T-helper 22 cell (primary cell): Measurements from ENCODE around the gene SPRED3.
"Not testable (repeated sequence)": the region's sequence is repeated elsewhere in the genome, so short reads cannot be mapped to it uniquely, and the experiment has no call there.

Source experiments
- DNase-seq: peaks from one replicate; pipeline ENCODE4 v3.0.0-alpha.2; 2020; ENCODE audit warnings: low read depth

The SPRED3 gene, protein sequence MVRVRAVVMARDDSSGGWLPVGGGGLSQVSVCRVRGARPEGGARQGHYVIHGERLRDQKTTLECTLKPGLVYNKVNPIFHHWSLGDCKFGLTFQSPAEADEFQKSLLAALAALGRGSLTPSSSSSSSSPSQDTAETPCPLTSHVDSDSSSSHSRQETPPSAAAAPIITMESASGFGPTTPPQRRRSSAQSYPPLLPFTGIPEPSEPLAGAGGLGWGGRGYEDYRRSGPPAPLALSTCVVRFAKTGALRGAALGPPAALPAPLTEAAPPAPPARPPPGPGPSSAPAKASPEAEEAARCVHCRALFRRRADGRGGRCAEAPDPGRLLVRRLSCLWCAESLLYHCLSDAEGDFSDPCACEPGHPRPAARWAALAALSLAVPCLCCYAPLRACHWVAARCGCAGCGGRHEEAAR

GRCh38 chr19:38388349-38389100 lies at the start of gene SPRED3:
Gene SPRED3 (plus strand): TSS chr19:38388697. CDS start chr19:38390303, 1,606 bp downstream.
- no peak for DNase-seq

DNA sequence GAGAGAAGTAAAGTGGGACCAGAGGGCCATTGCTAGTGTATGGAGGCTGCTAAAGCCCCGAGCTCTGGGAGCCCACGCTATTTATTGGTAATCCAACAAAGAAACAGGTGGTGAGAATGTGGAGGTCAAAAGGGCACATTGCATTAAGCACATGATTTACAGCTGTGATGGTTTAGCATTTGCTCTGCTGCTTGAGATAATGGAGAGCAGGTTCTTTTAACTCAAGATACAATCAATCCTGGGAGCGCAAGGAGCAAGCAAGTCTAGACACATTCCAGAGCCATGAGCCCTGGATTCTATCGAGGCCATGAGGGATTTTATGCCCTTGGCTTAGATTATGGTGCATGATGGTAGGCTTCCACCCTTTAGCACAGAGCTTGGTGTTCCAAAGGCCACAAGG lies 49.5 kb upstream of the SPRED3 start:
- not testable (repeated sequence) for DNase-seq

DNA sequence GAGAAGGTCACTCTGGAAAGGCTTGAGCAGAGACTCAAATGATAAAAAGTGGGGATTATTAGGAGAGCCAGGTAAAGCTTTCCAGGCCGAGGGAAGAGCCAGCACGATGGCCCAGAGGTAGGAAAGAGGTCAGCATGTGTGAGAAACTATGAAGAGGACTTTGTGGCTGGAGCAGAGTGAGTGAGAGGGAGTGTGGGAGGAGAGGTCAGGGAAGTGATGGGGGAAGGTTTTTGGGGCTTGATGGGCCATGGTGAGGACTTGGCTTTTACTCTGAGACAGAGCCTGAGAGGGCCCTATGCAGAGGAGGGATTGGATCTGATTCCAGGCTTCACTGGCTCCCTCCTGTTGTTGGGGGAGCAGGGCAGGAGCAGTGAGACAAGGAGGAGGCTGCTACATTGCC lies 47.6 kb upstream of the SPRED3 start:
- no peak for DNase-seq

GRCh38 chr19:38346837-38347236 lies 41.7 kb upstream of the SPRED3 start:
- DNase-seq, result no peak

- DNase-seq, result no peak
These were observed 37.6 kb upstream of the SPRED3 start for GRCh38 chr19:38350883-38351282.

DNA sequence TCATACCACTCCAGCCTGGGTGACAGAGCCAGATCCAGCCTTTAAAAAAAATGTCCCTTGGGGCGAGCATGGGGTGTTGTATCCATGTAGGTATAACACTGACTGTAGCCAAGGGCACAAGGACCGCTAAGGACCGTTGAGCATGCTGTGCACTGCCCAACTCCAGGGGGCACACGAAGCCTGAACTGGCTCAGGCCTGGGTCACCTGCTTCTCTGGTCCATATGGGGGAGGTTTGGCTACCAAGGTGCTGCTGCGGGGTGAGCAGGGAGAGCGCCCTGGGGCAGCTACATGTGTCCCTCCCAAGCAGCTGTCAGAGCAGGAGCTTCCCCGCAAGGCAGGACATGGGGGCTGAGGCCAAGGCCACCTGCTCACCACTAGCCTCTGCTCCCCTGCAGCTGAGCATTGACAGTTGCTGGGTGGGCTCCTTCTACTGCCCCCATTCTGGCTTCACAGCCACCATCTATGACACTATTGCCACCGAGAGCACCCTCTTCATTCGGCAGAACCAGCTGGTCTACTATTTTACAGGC lies 36.6 kb upstream of the SPRED3 start:
- no peak for DNase-seq

GRCh38 chr19:38352611-38353010 lies 35.9 kb upstream of the SPRED3 start:
- DNase-seq, result no peak

DNA sequence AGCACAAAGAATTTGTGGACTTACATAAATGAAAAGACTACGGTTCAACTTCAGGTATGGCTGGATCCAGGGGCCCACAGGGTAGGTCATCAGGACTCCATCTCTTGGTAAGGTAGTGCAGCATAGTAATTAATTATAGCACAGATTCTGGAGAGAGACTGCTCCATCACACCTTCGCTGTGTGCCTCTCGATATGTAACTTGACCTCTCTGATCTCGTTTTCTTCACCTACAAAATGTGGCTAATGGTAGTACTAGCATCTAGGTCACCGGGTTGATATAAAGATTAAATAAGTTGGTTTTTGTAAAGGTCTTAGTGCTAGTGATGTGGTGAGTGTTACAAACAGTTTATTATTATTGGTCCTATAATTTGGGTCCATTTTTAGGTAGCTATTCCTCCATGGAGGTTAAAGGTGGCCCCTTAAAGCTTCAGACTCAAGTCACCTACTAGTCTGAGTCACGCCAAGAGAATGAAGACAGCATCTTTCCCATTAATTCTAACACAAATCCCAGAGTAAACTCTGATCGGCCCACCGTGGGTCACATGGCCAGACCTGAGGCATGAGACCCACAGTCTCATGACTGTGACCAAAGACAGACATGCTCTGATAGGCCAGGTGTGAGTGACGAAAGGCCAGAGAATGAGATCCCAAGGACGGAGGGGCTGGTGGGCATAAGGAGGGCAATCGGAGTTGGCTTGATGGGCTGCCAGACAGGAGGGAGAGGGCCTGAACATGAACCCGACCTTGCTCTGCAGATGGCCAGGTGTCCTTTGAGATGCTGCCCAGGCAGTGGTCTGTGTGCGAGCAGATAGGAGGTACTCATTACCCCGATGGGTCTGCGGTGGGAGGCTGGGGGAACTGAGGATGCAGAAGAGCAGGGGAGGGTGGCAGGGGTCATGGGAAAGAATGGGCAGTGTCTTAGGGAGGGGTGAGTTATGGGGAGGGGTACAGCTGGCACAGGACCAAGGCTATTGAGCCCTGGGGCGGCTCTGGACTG lies 32.5 kb upstream of the SPRED3 start:
- DNase-seq, result no peak

DNA sequence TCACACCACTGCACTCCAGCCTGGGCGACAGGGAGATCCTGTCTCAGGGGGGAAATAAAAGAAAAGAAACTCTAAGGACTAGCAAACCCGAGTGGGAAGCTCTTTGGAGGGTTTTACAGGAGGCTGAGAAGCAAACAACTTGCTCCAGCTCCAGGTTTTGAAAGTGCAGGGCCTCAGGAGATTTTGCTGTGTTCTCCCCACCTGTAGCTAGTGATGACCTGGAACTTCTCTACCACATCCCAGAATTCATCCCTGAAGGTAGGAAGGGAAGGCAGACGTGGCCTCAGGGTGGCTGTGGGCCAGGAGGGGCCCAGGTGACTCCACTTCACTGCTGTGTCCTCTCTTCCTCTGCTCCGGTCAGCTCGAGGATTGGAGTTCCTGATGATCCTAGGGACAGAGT lies 30.4 kb upstream of the SPRED3 start:
- DNase-seq, result no peak

DNA sequence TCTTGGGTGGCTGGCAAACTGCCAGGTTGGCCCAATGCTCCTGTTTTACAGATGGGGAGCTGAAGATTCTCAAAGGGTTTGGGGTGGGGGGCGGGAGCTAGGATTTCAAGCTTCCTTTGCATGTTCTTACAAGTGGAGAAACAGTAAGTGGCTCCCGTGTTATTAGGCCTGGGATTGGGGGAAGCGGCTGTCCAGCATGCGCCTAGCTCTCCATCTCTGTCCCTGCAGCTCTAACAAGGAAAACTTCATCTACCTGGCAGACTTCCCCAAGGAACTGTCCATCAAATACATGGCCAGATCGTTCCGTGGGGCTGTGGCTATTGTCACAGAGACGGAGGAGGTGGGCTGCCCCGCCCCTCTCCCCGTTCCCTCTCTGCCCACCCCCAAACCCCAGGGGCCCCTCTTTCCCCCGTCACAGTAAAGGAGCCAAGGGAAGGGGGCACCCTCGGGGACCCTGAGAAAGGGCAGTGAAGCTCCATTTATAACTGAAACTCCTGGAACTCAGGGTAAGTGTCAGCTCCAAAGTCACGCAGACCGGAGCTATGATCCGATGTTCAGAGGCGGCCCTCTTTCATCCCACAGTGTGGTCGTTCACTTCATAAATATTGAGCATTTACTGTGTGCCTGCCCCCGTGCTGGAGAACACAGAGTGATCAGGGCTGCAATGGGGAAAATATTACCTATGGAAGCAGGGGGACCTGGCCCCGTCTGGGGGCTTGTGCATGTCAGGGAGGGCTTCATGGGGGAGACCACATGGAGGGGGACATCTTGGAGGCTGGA lies 29.1 kb upstream of the SPRED3 start:
- no peak for DNase-seq

DNA sequence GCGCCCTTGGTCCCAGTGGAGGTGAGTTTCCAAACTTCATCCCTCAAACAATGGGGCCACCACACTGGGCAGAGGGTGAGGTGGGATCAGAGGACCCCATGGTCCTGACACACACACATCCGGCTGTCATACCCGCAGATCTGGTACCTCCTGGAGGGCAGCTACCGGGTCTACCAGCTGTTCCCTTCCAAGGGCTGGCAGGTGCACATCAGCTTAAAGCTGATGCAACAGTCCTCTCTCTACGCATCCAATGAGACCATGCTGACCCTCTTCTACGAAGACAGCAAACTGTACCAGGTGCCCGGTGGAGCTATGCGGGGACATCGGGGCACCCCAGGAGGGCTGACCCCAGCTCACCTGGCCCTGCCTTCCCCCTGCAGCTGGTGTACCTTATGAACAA lies 28.1 kb upstream of the SPRED3 start:
- no peak for DNase-seq

- no peak for DNase-seq
These were observed 27.5 kb upstream of the SPRED3 start for GRCh38 chr19:38360839-38361631.

DNA sequence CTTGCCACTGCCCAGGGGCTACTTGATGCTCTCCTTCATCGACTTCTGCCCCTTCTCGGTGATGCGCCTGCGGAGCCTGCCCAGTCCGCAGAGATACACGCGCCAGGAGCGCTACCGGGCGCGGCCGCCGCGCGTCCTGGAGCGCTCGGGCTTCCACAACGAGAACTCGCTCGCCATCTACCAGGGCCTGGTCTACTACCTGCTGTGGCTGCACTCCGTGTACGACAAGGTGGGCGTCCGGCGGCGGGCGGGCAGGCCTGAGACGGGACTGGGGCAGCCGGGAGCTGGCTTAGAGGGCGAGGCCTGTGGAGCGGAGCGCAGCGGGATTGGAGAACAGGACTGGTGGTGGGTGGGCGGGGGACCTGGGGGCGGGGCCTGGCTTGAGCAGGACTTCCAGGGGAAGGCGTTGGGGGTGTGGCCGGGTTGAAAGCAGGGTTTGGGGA lies 26.8 kb upstream of the SPRED3 start:
- DNase-seq, result peak; percentile 63

DNA sequence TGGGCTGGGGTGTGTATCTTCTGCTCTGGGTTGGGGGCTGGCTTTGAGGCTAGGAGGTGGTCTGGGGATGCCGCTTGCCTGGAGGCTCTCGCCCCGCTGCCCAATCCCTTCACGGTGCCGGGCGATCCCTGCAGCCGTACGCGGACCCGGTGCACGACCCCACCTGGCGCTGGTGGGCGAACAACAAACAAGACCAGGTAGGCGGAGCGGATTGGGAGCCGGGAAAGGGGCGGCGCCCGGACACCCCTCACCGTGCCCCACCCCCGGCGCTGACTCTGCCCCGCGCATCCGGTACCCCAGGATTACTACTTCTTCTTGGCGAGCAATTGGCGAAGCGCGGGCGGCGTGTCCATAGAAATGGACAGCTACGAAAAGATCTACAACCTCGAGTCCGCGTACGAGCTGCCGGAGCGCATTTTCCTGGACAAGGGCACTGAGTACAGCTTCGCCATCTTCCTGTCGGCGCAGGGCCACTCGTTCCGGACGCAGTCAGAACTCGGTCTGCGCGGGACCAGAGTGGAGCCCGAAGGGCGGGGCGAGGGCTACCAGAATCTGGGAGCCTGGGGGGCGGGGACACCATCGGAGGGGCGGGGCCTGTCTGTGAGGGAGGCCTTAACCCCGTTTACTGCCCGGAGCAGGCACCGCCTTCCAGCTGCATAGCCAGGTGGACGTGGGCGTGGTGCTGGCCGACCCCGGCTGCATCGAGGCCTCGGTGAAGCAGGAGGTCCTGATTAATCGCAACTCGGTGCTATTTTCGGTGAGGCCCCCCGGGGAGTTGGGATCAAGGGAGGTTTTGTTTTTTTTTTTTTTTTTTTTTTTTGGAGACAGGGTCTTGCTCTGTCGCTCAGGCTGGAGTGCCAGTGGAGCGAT lies 26.2 kb upstream of the SPRED3 start:
- DNase-seq, result peak; percentile 59

- not testable (repeated sequence) for DNase-seq
These were observed 25.4 kb upstream of the SPRED3 start for GRCh38 chr19:38362946-38363688.

DNA sequence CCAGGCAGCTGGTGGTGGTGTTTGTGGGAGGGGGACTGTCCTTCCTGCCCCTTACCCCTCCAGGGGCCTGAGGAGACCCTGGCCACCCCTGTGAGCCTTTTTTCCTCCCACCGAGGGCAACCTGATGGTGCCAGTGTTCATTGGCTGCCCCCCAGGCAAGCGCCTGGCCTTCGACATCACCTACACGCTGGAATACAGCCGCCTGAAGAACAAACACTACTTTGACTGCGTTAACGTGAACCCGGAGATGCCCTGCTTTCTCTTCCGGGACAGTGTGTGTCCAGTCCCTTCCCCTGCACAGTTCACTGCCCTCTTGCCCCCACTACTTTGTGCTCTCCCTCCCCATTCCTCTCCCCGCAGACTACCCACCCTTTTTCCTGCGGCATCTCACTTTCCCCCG lies 21.5 kb upstream of the SPRED3 start:
- DNase-seq, result no peak

DNA sequence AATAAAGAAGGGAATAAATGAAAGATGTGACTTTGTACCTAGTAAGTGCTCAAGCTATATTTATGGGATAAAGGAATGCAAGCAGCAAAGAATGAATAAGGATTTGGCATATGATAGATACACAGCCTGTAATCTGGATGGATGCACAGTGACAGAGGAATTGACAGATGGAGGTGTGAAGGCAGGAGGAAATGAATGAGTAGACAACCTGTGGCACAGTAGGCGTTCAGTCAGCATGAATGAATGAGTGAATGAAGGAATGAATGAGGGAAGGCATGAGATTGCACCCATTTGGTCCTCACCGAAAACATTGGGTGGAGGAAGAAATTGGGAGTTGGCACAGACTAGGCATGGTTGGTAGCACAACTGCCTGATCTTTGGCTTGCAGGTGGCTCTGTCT lies 18.9 kb upstream of the SPRED3 start:
- no peak for DNase-seq

GRCh38 chr19:38370299-38370698 lies 18.2 kb upstream of the SPRED3 start:
- DNase-seq, result no peak
